C4-2B (cell line): ENCODE data around the gene PUDP.

ENCODE experiments used
- CTCF ChIP-seq: fragments of 450-650 bp; conservative IDR thresholded peaks from 2 replicates; pipeline ENCODE4 v1.5.1; 2017; ENCODE audit warnings: mild to moderate bottlenecking
- ZFX ChIP-seq: fragments of 450-650 bp; IDR thresholded peaks from 2 replicates; pipeline ENCODE4 v1.6.1; 2017

GRCh38 chrX:7028246-7028645 is 119.7 kb downstream of the PUDP start:
- TF ChIP-seq CTCF (no peak), ZFX (no peak)
